Skeletal muscle cell (primary cell): Measurements from ENCODE around the gene BTRC.
A peak's percentile ranks its signal among the peaks of the same experiment; 100 is the strongest.

Experiments
- DNase-seq: peaks from one replicate; pipeline ENCODE4 v3.0.0-alpha.2; 2010; ENCODE audit warnings: low read depth
- H3K4me3 ChIP-seq: 2 replicates; pipeline ENCODE4 v1.5.1; 2011; ENCODE audit warnings: low read depth, mild to moderate bottlenecking, control low read depth, low read length, moderate library complexity

The BTRC gene

DNA sequence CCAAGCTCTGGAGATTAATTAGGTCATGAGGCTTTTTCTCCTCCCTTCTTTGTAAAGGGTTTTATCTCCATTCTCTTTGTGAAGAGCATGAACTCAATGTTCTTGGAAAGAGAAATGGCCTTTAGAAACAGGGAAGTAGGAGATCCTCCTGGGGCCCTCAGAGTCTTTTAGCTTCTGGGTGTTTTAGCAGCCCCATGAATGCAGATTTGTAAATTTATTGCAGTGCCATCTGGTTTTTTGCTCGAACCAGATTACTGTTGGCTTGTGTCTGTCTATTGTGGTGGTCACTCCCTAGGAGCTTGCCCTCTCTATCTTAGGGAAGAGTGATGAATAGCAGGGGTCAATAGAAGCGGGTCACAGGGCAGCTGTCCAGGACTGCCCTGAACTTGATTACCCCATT lies 110.6 kb downstream of the BTRC start:
- DNase-seq, result no peak
- H3K4me3 ChIP-seq, result no peak overlapping the region

GRCh38 chr10:101466016-101466912 lies 112.3 kb downstream of the BTRC start:
- DNase-seq, result no peak
- no peak overlapping the region for H3K4me3 ChIP-seq

- H3K4me3 ChIP-seq, result no peak overlapping the region
- peak; percentile 36 for DNase-seq
Observed at GRCh38 chr10:101467286-101467770, 113.4 kb downstream of the BTRC start.

GRCh38 chr10:101468159-101468558 lies 114.2 kb downstream of the BTRC start:
- no peak for DNase-seq
- H3K4me3 ChIP-seq, result no peak overlapping the region

- no peak overlapping the region for H3K4me3 ChIP-seq
- DNase-seq, result no peak
Observed at GRCh38 chr10:101476383-101476782, 122.4 kb downstream of the BTRC start.

GRCh38 chr10:101478956-101479355 lies 125.0 kb downstream of the BTRC start:
- no peak overlapping the region for H3K4me3 ChIP-seq

GRCh38 chr10:101481256-101481655 lies 127.3 kb downstream of the BTRC start:
- no peak for DNase-seq
- no peak overlapping the region for H3K4me3 ChIP-seq

More at GRCh38 chr10:101478956-101479355, 125.0 kb downstream of the BTRC start:
- no peak for DNase-seq

GRCh38 chr10:101482568-101482967 lies 128.6 kb downstream of the BTRC start:
- no peak for DNase-seq
- H3K4me3 ChIP-seq, result no peak overlapping the region

- H3K4me3 ChIP-seq, result no peak overlapping the region
- no peak for DNase-seq
Observed at GRCh38 chr10:101484175-101484745, 130.3 kb downstream of the BTRC start.

DNA sequence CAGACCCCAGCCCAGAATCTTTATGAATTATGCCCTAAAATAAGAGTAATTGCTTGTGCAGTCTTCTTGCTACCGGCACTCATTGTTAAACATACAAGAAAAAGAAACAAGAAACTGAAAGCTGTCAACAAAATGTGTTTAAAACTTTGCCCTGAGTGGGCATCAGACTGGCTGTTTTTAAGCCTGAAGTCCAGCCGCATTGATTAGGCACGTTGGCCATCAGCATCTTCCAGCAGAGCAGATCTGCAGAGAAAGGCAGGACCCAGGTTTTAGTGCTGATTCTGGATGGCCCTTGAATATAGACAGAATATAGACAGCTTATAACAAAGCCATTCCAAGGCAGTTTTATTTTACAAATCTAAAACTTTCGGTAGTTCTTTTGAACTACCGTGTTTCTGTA lies 131.2 kb downstream of the BTRC start:
- H3K4me3 ChIP-seq, result no peak overlapping the region
- no peak for DNase-seq

GRCh38 chr10:101485681-101486554 lies 132.0 kb downstream of the BTRC start:
- DNase-seq, result no peak
- H3K4me3 ChIP-seq, result no peak overlapping the region

GRCh38 chr10:101487399-101487798 lies 133.4 kb downstream of the BTRC start:
- no peak for DNase-seq
- H3K4me3 ChIP-seq, result no peak overlapping the region

DNA sequence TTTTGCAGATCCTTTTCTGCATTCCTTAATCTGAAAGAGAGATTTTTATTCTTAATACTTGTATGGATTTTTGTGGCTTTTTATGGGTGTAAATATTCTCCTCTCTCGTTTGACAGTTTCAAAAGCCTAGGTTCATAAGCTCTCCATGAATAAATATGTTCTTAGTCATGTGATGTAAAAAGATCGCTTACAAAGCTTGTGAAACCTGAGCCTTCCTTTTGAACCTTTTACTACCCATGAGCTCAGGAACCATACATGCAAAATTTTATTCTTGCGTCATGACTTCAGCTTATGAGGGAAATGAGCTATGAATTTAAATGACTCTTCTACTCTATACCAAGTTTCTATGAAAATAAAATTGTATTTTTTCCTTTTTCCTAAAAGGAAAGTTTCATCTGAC lies 135.4 kb downstream of the BTRC start:
- no peak overlapping the region for H3K4me3 ChIP-seq
- no peak for DNase-seq

DNA sequence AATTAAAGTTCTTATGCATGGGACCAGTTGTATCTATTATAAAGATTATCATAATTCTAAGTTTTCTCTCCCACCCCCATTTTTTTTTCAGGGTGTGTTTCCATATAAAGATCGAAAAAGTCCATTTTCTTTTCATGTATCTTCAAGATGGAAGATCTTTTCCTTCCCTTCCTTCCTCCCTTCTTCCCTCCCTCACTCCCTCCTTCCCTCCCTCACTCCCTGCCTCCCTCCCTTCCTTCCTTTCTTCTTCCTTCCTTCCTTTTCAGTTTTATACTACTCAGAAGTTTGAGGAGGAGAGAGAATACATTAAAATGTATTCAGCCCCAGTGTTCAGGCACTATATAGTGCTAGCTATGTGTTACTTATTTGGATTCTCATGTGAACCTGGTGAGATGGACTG lies 136.1 kb downstream of the BTRC start:
- H3K4me3 ChIP-seq, result no peak overlapping the region
- no peak for DNase-seq

DNA sequence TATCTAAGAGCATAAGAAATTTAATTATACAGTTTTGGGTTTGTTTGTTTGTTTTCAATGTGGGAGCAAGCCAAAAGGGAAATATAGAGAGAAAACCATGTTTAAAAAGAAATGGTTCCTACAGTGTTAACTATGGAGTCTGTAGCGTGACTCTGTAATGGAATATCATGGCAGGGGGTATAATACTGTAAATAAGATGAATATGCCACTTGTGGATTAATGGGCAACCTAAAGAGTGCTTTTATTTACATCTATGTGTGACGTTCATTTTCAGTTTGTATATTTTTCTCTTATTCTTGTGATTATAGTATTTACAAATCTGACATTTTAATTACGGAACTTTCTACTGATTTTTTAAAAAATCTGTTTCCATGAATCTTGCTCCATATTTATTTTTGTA lies 138.2 kb downstream of the BTRC start:
- H3K4me3 ChIP-seq, result no peak overlapping the region
- DNase-seq, result no peak

GRCh38 chr10:101492814-101493213 lies 138.8 kb downstream of the BTRC start:
- no peak overlapping the region for H3K4me3 ChIP-seq
- no peak for DNase-seq

DNA sequence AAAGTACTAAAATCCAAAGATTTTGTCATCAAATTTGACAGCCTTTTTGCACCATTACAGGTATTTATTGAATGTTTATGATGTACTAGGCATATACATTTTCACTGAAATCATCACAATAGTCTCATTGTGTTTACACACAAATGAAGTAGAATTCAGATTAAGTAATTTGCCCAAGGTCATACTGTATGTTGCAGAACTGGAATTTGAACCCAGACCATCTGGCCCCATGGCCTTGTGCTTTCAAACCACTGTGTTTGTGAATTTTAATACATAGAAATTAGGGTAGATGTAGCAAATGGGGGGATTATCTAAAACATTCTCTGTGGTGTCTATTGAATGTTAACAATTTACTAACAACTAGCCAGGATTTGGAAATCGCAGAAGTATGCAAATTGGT lies 139.3 kb downstream of the BTRC start:
- no peak overlapping the region for H3K4me3 ChIP-seq
- DNase-seq, result no peak

GRCh38 chr10:101493782-101494281 lies 139.9 kb downstream of the BTRC start:
- no peak for DNase-seq
- no peak overlapping the region for H3K4me3 ChIP-seq

DNA sequence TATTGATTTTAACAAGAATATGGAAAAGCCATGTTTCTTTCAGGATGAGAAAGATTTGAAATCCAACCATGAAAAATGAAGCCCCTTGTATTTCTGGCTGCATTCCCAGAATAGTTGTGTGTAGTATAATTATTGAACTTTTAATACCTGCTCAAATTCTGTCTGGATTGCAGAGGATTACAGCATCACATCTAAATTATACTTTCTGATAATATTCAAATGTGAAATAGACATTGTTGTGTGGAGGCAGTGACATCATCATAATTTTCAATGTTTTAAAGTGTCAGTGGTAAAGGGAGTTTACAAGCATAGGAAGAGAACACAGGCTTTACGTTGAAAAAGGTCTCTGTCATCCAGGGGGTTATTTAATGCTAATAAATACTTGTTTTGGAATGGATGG lies 140.7 kb downstream of the BTRC start:
- DNase-seq, result no peak

More for the DNA sequence above, 140.7 kb downstream of the BTRC start:
- no peak overlapping the region for H3K4me3 ChIP-seq
